Mesendoderm (in vitro differentiated cells): Measurements from ENCODE around the gene MAGI2.
A peak's percentile ranks its signal among the peaks of the same experiment; 100 is the strongest.

Source experiments
- DNase-seq: peaks from one replicate; pipeline ENCODE4 v3.0.0; 2013
- H2AK5ac ChIP-seq: 2 replicates; pipeline ENCODE4 v1.6.1; 2013; ENCODE audit warnings: low read length, inconsistent platforms
- H2BK120ac ChIP-seq: 2 replicates; pipeline ENCODE4 v1.6.1; 2013; ENCODE audit warnings: low read depth, mild to moderate bottlenecking, low read length, moderate library complexity, mixed read lengths
- H2BK15ac ChIP-seq: replicated peaks from 2 replicates; pipeline ENCODE4 v1.6.1; 2013; ENCODE audit warnings: low read depth, mild to moderate bottlenecking, moderate library complexity
- H2BK5ac ChIP-seq: 2 replicates; pipeline ENCODE4 v1.6.1; 2013; ENCODE audit warnings: low read length, inconsistent platforms
- H3K18ac ChIP-seq: 2 replicates; pipeline ENCODE4 v1.6.1; 2013; ENCODE audit warnings: mild to moderate bottlenecking, low read length, mixed read lengths
- H3K23ac ChIP-seq: one replicate; pipeline ENCODE4 v1.6.1; 2013; ENCODE audit warnings: low read length
- H3K27ac ChIP-seq: 2 replicates; pipeline ENCODE4 v1.5.1; 2013; ENCODE audit warnings: low read depth, mild to moderate bottlenecking, inconsistent platforms, low read length, moderate library complexity
- H3K27me3 ChIP-seq: 2 replicates; pipeline ENCODE4 v1.6.1; 2013; ENCODE audit warnings: low read length, control low read depth, mild to moderate bottlenecking, inconsistent platforms; ENCODE audit not compliant: insufficient read depth, poor library complexity
- H3K36me3 ChIP-seq: 2 replicates; pipeline ENCODE4 v1.6.1; 2013; ENCODE audit warnings: low read length, inconsistent platforms; ENCODE audit not compliant: control insufficient read depth, insufficient read depth
- H3K4ac ChIP-seq: one replicate; pipeline ENCODE4 v1.6.1; 2013; ENCODE audit warnings: low read depth, mild to moderate bottlenecking, low read length, moderate library complexity
- H3K4me1 ChIP-seq: 2 replicates; pipeline ENCODE4 v1.6.1; 2013; ENCODE audit warnings: low read depth, low read length, inconsistent platforms; ENCODE audit not compliant: control insufficient read depth
- H3K4me2 ChIP-seq: 2 replicates; pipeline ENCODE4 v1.6.1; 2013; ENCODE audit warnings: low read length
- H3K4me3 ChIP-seq: 2 replicates; pipeline ENCODE4 v1.5.1; 2013; ENCODE audit warnings: mild to moderate bottlenecking, low read length
- H3K56ac ChIP-seq: one replicate; pipeline ENCODE4 v1.6.1; 2013; ENCODE audit warnings: low read length
- H3K79me1 ChIP-seq: 2 replicates; pipeline ENCODE4 v1.6.1; 2013; ENCODE audit warnings: low read length, inconsistent platforms
- H3K79me2 ChIP-seq: 2 replicates; pipeline ENCODE4 v1.6.1; 2013; ENCODE audit warnings: mild to moderate bottlenecking, low read length; ENCODE audit not compliant: control insufficient read depth, insufficient read depth
- H3K9ac ChIP-seq: 2 replicates; pipeline ENCODE4 v1.6.1; 2013; ENCODE audit warnings: low read length, inconsistent platforms
- H4K5ac ChIP-seq: one replicate; pipeline ENCODE4 v1.6.1; 2013; ENCODE audit warnings: low read length
- H4K8ac ChIP-seq: one replicate; pipeline ENCODE4 v1.6.1; 2013; ENCODE audit warnings: low read depth, mild to moderate bottlenecking, control low read depth, low read length, moderate library complexity
- WGBS: extraction: QIAGEN DNeasy Blood & Tissue Kit; methylation state at CpG from one replicate; pipeline ENCODE4 v1.1.7; 2013; ENCODE audit warnings: low lambda C conversion rate, missing lambda C conversion rate; ENCODE audit not compliant: insufficient coverage; ENCODE audit errors: extremely low coverage; 5-methylcytosine and 5-hydroxymethylcytosine counted together

MAGI2 gene

DNA sequence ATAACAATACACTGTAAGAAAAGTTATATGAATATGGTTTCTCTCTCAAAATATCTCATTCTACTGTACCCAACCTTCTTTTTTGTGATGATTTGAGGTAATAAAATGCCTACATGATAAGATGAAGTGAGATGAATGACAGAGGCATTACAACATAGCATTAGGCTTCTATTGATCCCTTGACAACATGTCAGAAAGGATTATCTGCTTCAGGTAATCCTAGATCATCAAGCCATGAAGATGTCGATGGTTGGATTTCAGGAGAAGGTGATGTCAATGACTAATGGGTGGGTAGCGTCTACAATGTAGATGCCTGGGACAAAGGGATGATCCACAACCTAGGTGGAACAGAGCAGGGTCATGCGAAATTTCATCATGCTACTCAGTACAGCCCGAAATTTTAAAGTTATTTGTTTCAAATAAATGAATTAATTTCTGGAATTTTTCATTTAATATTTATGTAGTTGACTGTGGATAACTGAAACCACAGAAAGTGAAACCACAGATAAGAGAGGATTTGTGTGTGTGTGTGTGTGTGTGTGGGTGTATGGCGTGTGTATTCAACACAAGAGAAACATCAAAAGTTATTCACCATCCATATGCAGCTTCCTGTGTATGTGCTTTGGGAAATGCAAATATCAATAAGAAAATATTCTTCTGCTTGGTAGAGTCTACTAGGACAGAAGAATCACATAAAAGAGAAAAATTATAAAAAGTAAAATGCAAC, 77.0 kb downstream of the MAGI2 start:
- H3K27me3 ChIP-seq: no peaks in the 10 kb centered on the region
- no peak overlapping the region for H3K9ac ChIP-seq
- no peaks in the 10 kb centered on the region for H3K36me3 ChIP-seq
- WGBS: no CpG with 5 or more reads among the region's 5 CpGs
- H3K4me1 ChIP-seq: no peaks in the 10 kb centered on the region
- H2BK120ac ChIP-seq: no peak overlapping the region
- no peak overlapping the region for H3K23ac ChIP-seq
- no peak overlapping the region for H4K5ac ChIP-seq
- H4K8ac ChIP-seq: no peak overlapping the region
- H3K79me1 ChIP-seq: no peaks in the 10 kb centered on the region
- no peak overlapping the region for H3K18ac ChIP-seq
- no peak overlapping the region for H3K4ac ChIP-seq
- no peak overlapping the region for H3K4me2 ChIP-seq
- H2BK15ac ChIP-seq: no peak overlapping the region
- no peak overlapping the region for H2AK5ac ChIP-seq
- no peaks in the 10 kb centered on the region for H3K79me2 ChIP-seq
- H3K27ac ChIP-seq: no peak overlapping the region
- no peak for DNase-seq
- no peak overlapping the region for H3K4me3 ChIP-seq
- H2BK5ac ChIP-seq: no peak overlapping the region
- H3K56ac ChIP-seq: no peak overlapping the region

DNA sequence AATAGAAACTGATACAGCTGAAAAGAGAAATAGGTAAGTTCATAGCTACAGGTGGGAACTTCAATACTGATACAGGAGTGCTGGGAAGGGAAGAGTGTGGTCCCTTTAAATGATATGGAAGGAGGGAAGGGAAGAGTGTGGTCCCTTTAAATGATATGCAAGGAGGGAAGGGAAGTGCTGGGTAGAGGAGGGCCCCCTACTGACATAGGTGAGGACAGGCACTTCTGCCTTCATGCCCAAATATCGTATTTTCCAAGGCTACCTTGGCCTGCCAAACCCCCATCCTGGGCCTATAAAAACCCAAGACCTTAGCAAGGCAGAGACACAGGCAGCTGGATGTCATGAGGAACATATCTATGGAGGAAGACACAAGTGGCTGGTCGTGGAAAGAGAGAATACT, 92.3 kb downstream of the MAGI2 start:
- WGBS: no CpG with 5 or more reads among the region's 2 CpGs
- DNase-seq: peak; percentile 66
- no peak overlapping the region for H3K4ac ChIP-seq

DNA sequence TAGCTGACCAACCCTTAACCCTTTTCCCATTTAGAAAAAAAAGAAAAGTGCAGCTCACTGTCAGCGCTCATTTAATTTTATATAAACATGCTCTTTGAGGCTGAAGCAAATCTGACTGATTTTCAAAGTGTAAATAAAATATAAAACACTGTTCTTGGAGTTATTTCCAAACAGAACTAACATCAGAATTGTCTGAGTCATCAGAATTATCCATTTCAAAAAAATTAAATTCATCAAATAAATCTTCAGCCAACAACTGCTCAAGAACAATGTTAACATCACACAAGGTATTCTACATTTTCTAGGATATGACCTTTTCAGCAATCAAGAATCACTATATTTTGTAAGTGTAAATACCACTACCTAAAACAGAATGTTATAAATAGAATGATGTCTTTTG, 93.6 kb downstream of the MAGI2 start:
- Histone ChIP-seq H3K79me1 (no peaks in the 10 kb centered on the region), H2AK5ac (no peak overlapping the region), H2BK15ac (no peak overlapping the region), H4K8ac (no peak overlapping the region), H3K36me3 (no peaks in the 10 kb centered on the region), H3K79me2 (no peaks in the 10 kb centered on the region), H3K56ac (no peak overlapping the region), H4K5ac (no peak overlapping the region), H3K9ac (no peak overlapping the region), H3K4me1 (no peaks in the 10 kb centered on the region), H3K27ac (no peak overlapping the region), H3K27me3 (no peaks in the 10 kb centered on the region), H3K4me3 (no peak overlapping the region), H2BK120ac (no peak overlapping the region), H3K23ac (no peak overlapping the region), H3K4ac (no peak overlapping the region), H2BK5ac (no peak overlapping the region), H3K4me2 (no peak overlapping the region), H3K18ac (no peak overlapping the region)
- WGBS: no CpG with 5 or more reads among the region's 1 CpG
- no peak for DNase-seq

More for the DNA sequence above, 92.3 kb downstream of the MAGI2 start:
- no peaks in the 10 kb centered on the region for H3K27me3 ChIP-seq
- H3K18ac ChIP-seq: no peak overlapping the region
- no peak overlapping the region for H3K9ac ChIP-seq
- H2BK5ac ChIP-seq: no peak overlapping the region
- no peaks in the 10 kb centered on the region for H3K4me1 ChIP-seq
- H3K79me2 ChIP-seq: no peaks in the 10 kb centered on the region
- H2AK5ac ChIP-seq: no peak overlapping the region
- H2BK120ac ChIP-seq: no peak overlapping the region
- no peak overlapping the region for H3K23ac ChIP-seq
- H4K5ac ChIP-seq: no peak overlapping the region
- no peak overlapping the region for H3K4me2 ChIP-seq
- H4K8ac ChIP-seq: no peak overlapping the region
- no peaks in the 10 kb centered on the region for H3K36me3 ChIP-seq
- no peak overlapping the region for H3K27ac ChIP-seq
- H3K56ac ChIP-seq: no peak overlapping the region
- no peak overlapping the region for H3K4me3 ChIP-seq
- no peak overlapping the region for H2BK15ac ChIP-seq
- H3K79me1 ChIP-seq: no peaks in the 10 kb centered on the region

DNA sequence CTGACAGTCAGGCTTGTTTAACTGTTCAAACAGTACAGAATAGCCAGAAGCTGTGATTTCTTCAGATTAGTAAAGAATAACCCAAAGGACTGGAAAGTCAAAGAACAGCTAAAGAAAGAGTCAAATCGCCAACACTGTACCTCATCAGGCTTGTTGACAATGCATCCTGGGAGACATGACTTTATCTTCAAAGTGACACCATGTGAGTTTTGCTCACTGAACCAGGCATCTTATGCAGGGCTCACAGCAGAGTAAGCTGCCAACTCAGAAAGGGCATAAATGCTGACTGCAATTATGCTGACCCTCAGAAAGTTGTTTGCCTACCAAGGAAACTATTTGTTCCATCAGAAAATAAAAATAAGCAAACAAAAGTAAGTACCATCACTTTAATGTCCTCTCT, 96.4 kb downstream of the MAGI2 start:
- Histone ChIP-seq H2BK15ac (no peak overlapping the region), H3K4ac (no peak overlapping the region), H4K8ac (no peak overlapping the region), H3K79me2 (no peaks in the 10 kb centered on the region), H3K18ac (no peak overlapping the region), H3K27me3 (no peaks in the 10 kb centered on the region), H3K4me3 (no peak overlapping the region), H3K4me2 (no peak overlapping the region), H2BK120ac (no peak overlapping the region), H3K36me3 (no peaks in the 10 kb centered on the region), H2AK5ac (no peak overlapping the region), H3K9ac (no peak overlapping the region), H3K79me1 (no peaks in the 10 kb centered on the region), H2BK5ac (no peak overlapping the region), H4K5ac (no peak overlapping the region), H3K27ac (no peak overlapping the region), H3K23ac (no peak overlapping the region), H3K4me1 (no peaks in the 10 kb centered on the region), H3K56ac (no peak overlapping the region)
- DNase-seq: no peak
- no CpG with 5 or more reads among the region's 1 CpG for WGBS

DNA sequence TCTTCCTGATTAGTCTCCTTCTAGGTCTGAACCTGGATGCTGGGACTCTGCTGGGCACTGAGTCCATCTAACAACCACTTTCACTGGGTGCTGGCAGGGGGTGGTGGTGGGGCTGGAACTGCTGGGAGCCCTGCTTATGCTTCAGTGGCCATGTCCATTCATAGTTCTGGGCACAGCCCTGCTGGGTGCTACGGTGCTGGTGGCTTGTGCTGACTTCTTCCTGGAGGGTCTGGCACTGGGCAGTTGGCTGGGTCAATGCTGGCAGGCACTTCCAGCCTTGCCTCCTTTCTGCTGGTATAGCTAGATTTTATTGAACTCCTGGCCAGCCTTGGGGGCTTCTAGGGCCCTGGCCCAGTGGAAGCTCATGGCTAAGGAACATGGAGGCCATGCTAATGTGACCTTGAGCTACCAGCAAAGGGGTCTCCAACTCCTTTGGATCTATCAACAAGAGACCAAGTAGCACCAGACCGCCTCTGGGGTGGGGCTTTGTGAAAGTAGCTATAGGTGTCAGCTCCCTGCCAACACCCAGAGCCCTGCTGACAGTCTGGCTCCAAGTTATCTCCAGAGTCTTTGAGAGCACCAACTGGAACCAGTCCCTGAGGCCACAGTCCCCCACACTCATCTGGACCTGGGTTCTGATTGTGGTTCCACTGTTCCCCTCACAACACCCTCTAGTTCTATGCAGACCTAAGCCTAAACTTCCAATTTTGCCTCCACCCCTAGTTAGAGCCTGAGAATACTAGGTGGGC, 99.6 kb downstream of the MAGI2 start:
- Histone ChIP-seq H3K9ac (no peak overlapping the region), H3K4me1 (no peaks in the 10 kb centered on the region), H2BK5ac (no peak overlapping the region), H2BK120ac (no peak overlapping the region), H4K8ac (no peak overlapping the region), H3K4ac (no peak overlapping the region), H3K79me2 (no peaks in the 10 kb centered on the region), H3K36me3 (no peaks in the 10 kb centered on the region), H3K56ac (no peak overlapping the region), H3K23ac (no peak overlapping the region), H4K5ac (no peak overlapping the region), H3K4me3 (no peak overlapping the region), H3K79me1 (no peaks in the 10 kb centered on the region), H3K18ac (no peak overlapping the region), H3K27me3 (no peaks in the 10 kb centered on the region), H3K27ac (no peak overlapping the region), H3K4me2 (no peak overlapping the region), H2AK5ac (no peak overlapping the region), H2BK15ac (no peak overlapping the region)
- no peak for DNase-seq
- WGBS: no CpG with 5 or more reads among the region's 2 CpGs
